GM21737 (cell line): ENCODE data around the gene MYORG.

Experiments
- ATAC-seq: cut with Tn5 transposase; IDR thresholded peaks from one replicate; pipeline ENCODE4 v1.9.1; 2021; ENCODE audit warnings: mild to moderate bottlenecking, moderate library complexity; ENCODE audit not compliant: unreplicated experiment

MYORG gene

DNA sequence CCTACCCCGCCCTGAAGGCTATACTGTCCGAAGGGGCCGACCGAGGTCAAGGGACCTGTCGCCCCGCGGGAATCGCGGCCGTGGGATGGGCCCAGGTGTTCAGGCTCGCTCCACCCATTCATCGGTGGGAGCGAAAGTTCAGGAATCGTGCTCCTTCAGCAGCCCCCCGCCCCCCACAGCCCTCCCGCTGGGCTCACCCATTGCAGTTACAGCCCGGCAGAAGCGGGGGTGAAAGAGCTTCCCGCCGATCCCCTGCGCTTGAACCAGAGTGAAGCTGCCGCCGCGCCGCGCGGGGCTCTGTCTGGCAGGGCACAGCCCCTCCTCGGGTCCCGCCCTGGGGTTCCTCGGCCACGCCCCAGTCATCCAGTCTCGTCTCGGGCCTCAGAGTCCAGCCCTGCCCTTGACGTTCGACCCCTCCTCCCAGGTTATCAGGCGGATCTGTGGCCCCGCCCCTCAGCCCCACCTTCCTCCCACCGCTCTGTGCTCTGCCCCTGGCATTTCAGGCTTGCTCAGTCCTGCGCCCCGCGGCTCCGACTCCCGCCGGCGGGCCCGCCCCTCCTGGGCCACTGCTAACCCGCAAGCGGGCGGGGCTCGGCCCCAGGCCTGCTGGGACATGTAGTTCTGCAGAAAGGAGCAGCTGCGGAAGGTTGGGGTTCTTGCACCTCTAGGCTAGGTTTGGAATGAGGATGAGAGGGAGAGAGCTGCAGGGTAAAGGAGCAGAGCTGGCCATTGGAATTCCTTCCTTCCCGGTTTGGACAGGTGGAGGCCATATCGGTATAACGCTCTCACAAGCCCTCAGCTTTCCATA lies at the start of gene MYORG:
Gene MYORG, minus strand, starts transcription at position 303 of the 808 bp plus-strand sequence. CDS start 3,955 bp downstream, outside the sequence.
- peak; percentile 83 for ATAC-seq

DNA sequence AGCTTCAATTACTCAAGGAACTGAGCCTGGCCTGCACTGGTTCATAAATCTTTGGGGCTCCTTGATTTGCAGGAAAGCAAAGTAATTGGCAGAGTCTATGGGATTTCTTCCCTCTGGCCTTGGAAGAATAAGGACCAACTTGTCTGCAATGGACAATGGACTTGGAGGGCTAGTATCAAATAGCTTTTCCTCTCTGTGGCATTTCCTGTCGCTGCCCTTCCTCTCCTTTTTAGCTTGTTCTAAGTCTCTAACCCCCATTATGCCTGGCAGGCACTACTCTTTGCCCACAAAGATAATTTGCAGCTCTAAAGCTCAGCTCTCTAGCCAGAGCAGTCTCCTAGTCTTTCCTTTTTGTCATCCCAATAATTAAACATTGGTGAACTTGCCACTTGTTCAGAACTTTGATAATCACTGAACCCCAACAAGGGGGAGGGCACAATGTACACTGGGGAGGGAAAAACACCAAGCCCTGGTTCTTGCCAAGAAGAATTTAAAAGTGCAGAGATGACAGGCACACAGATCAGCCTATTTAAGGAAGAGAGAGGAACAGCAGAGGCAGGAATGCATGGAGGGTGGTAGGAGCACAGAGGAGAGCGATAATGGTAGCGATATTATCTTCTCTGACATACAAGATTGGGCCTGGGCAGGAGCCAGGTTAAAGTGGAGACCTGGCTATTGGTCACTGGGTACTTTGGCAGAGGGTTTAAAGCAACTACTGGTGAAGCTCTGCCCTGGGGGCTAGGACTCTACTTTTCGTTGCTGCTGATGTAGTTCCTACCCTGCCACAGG lies 43.2 kb upstream of the MYORG start:
- no peak for ATAC-seq

DNA sequence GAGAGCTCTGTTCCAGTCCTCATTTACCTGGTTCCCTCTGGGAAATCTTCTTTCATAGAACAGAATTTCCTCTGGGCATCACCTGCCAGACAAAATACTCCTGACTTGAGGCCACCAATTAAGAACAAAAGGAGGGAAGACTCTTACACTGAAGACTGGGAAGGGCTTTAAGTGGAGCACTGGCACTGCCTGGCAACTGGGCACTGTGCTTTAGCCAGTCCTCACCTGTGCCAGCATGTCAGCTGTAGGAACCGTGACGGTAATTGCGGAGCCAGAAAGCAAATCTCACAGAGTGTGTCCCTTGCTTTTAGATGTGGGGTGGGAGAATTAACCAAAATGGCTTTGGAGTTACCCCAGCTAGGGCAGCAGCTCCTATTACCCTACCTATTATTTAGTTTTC lies 41.0 kb upstream of the MYORG start:
- ATAC-seq, result no peak

- no peak for ATAC-seq
These were observed 36.6 kb upstream of the MYORG start for GRCh38 chr9:34413231-34413852.

DNA sequence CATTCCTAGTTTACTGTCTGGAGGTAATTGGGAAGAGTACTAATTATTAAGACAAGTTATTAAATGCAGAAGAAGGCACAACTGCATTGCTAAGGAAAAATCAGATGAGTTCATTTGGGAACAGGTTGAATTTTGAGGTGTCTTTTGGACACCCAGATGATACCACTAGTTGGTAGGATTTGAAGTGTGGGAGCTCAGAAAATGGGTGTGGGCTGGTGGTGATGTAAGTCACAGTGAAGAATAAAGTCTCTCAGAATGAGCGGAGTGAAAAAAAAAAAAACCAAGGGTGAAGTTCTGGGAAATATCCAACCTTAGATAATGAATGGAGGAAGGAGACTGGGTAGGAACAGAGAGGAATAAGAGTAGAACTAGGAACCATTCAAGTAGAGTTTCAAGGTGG lies 35.6 kb upstream of the MYORG start:
- no peak for ATAC-seq

- no peak for ATAC-seq
These were observed 32.5 kb upstream of the MYORG start for GRCh38 chr9:34409154-34409553.

- ATAC-seq, result no peak
These were observed 31.5 kb upstream of the MYORG start for GRCh38 chr9:34408173-34408572.

DNA sequence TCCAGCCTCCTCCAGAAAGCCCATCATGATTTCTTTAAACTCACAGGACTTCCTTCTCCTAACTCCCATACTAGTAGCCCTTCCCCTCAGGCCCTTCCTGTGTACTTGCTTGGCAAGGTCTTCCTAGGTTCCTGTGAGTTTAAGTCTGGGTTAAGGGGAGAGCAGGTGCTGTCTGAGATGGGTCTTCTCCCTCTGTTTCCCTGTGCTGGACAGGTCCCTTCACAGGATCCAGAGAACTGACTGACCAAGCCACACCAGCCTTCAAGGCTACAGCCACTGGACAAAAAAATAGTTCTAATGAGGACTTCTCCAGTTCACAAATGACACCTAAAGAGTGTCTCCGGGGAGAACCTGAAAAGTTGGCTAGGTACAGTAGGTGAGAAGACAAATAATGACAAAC lies 29.5 kb upstream of the MYORG start:
- no peak for ATAC-seq

GRCh38 chr9:34405719-34406118 lies 29.0 kb upstream of the MYORG start:
- ATAC-seq, result no peak

GRCh38 chr9:34403554-34404380 lies 27.1 kb upstream of the MYORG start:
- ATAC-seq, result no peak

DNA sequence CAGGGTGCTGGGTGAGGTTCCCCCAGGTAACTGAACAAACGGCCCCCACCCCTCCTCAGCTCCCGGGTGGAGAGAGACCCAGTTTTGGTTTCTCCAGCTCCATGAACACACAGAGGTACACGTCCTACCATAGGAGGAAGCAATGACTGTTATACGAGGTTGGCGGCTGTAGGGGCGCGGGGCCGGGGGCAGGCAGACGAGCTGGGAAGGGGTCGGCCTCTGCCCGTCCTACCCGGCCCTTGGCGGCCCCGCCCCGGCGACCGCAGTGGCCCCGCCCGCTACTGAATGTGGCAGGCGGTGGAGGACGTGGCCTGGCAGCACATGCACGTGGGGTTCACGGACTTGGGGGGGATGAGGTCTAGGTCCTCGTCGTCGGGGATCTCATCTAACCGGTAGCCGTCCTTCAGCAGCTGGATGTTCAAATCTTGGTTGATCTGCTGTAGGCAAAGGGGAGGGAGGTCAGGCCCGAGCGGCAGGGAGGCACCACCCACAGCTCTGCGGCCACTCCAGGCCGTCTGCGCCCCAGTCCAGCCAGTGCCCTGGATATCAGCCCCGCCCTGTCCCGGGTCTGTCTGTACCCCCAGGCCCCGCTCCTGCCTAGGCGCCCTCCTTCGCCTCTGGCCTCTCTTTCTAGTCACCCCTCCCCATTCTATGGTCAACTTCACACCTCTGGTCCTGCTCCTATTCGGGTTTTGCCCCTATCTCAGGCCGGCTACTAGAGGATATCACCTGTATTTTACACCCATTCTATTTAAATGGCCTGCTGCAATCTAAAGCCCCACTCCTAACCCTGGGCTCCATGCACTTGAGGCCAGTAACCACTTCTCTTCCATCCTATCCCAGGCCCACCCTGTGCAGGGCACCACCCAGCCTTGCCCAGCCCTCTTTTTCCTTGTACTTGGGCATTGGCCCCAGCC lies 24.2 kb upstream of the MYORG start:
- no peak for ATAC-seq

GRCh38 chr9:34400275-34400674 lies 23.6 kb upstream of the MYORG start:
- no peak for ATAC-seq

- no peak for ATAC-seq
These were observed 23.0 kb upstream of the MYORG start for GRCh38 chr9:34399729-34400128.

GRCh38 chr9:34398875-34399274 lies 22.2 kb upstream of the MYORG start:
- no peak for ATAC-seq

DNA sequence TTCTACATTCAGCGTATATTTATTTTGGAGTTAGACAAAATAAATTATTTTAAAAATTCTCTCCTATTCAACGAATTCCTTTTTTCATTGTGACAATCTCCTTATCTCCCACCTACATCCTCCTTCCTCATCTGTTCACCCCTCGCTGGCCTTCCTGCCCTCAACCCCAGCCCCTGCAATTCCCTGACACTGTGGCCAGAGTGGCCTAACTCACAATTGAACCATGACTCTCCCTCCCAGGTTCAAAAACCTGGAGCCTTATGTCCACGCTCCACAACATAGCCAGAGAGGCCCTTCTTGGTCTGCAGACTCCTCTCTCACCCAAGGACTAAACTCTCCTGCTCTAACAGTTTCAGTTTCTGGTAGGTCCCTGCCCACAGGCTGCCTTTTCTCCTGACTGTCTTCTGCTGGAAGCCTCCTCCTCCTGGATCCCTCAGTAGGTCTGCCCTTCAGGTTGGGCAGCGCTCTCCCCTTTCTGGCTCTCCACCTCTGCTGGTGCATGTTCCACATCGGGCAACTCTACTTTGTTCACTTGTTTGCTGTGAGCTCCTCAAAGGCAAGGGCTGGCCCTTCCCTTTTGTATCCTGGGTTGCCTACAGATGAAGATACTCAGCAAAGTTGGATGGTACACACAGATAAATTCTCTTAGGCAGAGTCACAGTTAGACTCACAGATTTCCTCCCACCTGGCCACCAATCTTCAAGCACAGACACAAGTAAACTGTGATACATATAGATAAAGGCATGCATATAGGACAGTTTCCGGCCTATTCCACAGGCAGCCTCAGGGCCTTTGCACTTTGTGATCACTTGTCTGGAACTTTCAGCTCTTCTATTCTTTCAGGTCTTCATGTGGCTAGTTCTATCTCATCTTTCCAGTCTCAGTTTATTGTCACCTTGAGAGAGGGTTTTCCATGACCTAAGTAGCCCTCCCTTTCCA lies 19.8 kb upstream of the MYORG start:
- ATAC-seq, result no peak

DNA sequence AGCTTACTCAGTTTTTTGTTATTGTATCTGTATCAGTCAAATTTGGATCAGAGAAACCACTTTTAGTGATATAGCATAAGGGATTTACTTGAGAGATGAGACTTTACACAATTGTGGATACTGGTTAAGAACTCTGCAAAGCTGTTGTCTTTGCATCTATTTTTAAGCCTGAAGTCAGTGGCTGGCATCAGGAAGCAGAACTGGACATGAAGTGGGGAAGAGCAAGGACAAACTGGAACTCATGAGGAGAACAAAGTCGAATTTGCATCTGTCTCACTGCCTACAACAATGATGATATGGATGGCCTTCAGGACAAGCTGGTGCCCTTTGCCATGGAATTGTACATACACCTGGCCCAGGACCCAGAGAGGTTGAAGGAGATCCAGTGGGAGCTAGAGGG lies 15.8 kb upstream of the MYORG start:
- ATAC-seq, result no peak

DNA sequence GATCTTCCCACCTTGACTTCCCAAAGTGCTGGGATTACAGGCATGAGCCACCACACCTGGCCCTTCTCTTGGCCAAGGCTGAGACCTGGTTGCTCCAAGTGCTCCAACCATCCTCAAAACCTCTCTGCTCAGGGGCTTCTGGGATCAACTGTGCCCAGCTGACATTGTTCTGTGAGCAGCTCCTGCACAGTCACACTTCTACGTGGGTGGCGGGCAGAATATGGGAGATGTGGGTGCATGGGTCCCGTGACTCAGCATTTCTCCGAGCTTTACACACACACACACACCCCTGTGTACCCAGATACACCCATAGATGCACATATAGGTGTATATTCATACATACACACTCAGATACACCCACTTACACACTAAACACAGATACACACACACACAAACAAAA lies 10.5 kb upstream of the MYORG start:
- ATAC-seq, result no peak

GRCh38 chr9:34386656-34387055 lies 10.0 kb upstream of the MYORG start:
- no peak for ATAC-seq
